ENCODE results near the gene PLCZ1. TPM values are rescaled to one million over a fixed set of nuclear protein-coding genes. Genes with fewer than 3 reads are reported as not detected.

The PLCZ1 gene
- total RNA-seq, 4 donors from 2014 or later: not detected

GRCh38 chr12:18753481-18754123, 15.8 kb upstream of the PLCZ1 start:
- Histone ChIP-seq H3K27ac (no peak overlapping the region), H3K4me3 (no peak overlapping the region)
- TF ChIP-seq EP300 (IDR thresholded peaks at IDR 0.05) (no peak), POLR2A (IDR thresholded peaks at IDR 0.05) (no peak)
- TF ChIP-seq, protein P1, sequence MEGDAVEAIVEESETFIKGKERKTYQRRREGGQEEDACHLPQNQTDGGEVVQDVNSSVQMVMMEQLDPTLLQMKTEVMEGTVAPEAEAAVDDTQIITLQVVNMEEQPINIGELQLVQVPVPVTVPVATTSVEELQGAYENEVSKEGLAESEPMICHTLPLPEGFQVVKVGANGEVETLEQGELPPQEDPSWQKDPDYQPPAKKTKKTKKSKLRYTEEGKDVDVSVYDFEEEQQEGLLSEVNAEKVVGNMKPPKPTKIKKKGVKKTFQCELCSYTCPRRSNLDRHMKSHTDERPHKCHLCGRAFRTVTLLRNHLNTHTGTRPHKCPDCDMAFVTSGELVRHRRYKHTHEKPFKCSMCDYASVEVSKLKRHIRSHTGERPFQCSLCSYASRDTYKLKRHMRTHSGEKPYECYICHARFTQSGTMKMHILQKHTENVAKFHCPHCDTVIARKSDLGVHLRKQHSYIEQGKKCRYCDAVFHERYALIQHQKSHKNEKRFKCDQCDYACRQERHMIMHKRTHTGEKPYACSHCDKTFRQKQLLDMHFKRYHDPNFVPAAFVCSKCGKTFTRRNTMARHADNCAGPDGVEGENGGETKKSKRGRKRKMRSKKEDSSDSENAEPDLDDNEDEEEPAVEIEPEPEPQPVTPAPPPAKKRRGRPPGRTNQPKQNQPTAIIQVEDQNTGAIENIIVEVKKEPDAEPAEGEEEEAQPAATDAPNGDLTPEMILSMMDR (IDR thresholded peaks at IDR 0.05): no peak

DNA sequence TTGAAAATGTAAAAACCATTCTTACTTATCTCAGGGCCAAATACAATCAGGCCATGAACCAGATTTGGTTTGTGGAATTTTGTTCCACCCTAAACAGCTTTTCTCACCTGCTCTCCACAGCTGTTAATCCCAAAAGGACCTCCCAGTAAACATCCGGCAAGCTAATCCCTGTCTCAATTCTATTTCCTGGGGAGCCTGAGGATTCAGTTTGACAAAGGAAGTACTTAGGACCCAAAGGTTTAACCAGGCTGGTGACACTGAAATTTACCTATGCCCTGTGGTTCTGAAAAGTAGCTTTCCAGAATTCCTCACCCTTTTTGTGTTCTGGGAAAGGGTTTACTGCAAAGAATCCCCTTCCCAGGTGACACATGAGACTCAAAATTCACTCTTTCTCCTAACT, 15.1 kb upstream of the PLCZ1 start:
- TF ChIP-seq, protein P1 (IDR thresholded peaks at IDR 0.05): no peak
- 67 to 70% methylated on average over 1 of the region's 1 CpG for WGBS, 2 donors
- Histone ChIP-seq H3K27me3 (no peaks in the 10 kb centered on the region), H3K4me3 (no peak overlapping the region), H3K4me1 (no peaks in the 10 kb centered on the region), H3K9me3 (no peaks in the 10 kb centered on the region), H3K36me3 (no peaks in the 10 kb centered on the region), H3K27ac (no peak overlapping the region)
- DNase-seq (ENCODE audit: low spot score in 2 of 2): no peak

More at GRCh38 chr12:18753481-18754123, 15.8 kb upstream of the PLCZ1 start:
- H3K9me3 ChIP-seq: no peaks in the 10 kb centered on the region
- no peak for DNase-seq (ENCODE audit: low spot score in 2 of 2)
- no peaks in the 10 kb centered on the region for H3K4me1 ChIP-seq
- 54 to 64% methylated on average over 16 of the region's 16 CpGs for WGBS, 2 donors
- H3K27me3 ChIP-seq: no peaks in the 10 kb centered on the region
- no peaks in the 10 kb centered on the region for H3K36me3 ChIP-seq

- no peaks in the 10 kb centered on the region for H3K9me3 ChIP-seq
- no peaks in the 10 kb centered on the region for H3K4me1 ChIP-seq
- WGBS, 2 donors: 42 to 51% methylated on average over 6 of the region's 6 CpGs
- no peaks in the 10 kb centered on the region for H3K36me3 ChIP-seq
- no peak for DNase-seq (ENCODE audit: low spot score in 2 of 2)
- H3K4me3 ChIP-seq: no peak overlapping the region
- TF ChIP-seq, protein P1 (IDR thresholded peaks at IDR 0.05): no peak
- H3K27ac ChIP-seq: no peak overlapping the region
- H3K27me3 ChIP-seq: no peaks in the 10 kb centered on the region
Measured at GRCh38 chr12:18752280-18752920, 14.6 kb upstream of the PLCZ1 start.

DNA sequence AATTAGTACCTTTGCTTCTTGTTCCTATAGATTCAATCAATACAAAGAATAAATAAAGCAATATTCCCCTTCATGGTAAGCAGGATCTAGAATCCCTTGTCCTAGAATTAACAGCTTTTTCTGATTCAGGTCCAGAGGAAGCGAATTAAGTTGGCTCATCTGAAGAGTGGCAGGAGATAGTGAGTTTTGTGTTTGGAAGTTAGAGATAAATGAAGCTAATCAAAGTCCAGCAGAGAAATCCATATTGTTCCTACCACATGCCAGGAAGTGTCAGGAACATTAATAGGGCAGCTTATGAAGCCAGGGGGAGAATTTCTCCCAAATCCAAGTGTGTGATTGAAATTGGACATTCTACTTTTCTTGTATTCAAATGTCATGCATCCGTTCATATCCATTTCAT, 14.1 kb upstream of the PLCZ1 start:
- H3K4me1 ChIP-seq: no peaks in the 10 kb centered on the region
- DNase-seq (ENCODE audit: low spot score in 2 of 2): no peak
- WGBS, 2 donors: 70 to 88% methylated on average over 2 of the region's 2 CpGs
- TF ChIP-seq, protein P1 (IDR thresholded peaks at IDR 0.05): no peak
- no peak for TF ChIP-seq POLR2A (IDR thresholded peaks at IDR 0.05)
- no peak for TF ChIP-seq EP300 (IDR thresholded peaks at IDR 0.05)
- no peak overlapping the region for H3K4me3 ChIP-seq
- no peaks in the 10 kb centered on the region for H3K36me3 ChIP-seq
- H3K27ac ChIP-seq: no peak overlapping the region
- no peaks in the 10 kb centered on the region for H3K27me3 ChIP-seq
- no peaks in the 10 kb centered on the region for H3K9me3 ChIP-seq

DNA sequence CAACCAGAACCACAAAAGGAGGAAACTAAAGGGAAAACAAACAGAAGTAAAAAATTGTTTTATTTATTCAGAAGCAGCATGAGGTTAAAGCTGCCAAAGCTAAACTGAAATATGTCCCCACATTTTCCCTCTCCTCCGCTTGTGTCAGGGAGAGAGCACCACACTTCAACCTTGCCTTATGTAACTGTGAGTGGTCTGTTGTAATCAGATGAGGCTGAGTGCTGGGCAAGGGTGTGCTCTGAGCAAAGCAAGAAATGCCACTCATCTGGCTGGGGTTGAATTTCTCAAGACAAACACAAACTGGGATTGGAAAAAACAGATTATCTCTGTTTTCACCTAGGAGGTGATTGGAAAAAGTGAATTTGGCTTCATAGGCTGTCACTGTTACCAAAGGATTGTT, 12.3 kb upstream of the PLCZ1 start:
- H3K27me3 ChIP-seq: no peaks in the 10 kb centered on the region
- TF ChIP-seq, protein P1 (IDR thresholded peaks at IDR 0.05): no peak
- no peak for TF ChIP-seq POLR2A (IDR thresholded peaks at IDR 0.05)
- no peak for TF ChIP-seq EP300 (IDR thresholded peaks at IDR 0.05)
- 57 to 70% methylated on average over 1 of the region's 1 CpG for whole genome bisulfite sequencing, 2 donors
- no peaks in the 10 kb centered on the region for H3K36me3 ChIP-seq
- H3K4me1 ChIP-seq: no peaks in the 10 kb centered on the region
- no peak for DNase-seq (ENCODE audit: low spot score in 2 of 2)
- H3K27ac ChIP-seq: no peak overlapping the region
- no peak overlapping the region for H3K4me3 ChIP-seq
- no peaks in the 10 kb centered on the region for H3K9me3 ChIP-seq
